SK-N-SH (cell line): ENCODE results near the gene KRT81. TPM values are rescaled to one million over a fixed set of nuclear protein-coding genes. Genes with fewer than 3 reads are reported as not detected.

Experiments
- CTCF ChIA-PET: fragments of 300-600, 350-600 bp; formaldehyde crosslinking; extraction: SDS; loops from one replicate; lab custom pipeline; 2021; lab: Yijun Ruan, JAX
- POLR2A ChIA-PET: fragments of 350-600 bp; sonication (Branson Sonifier 250); formaldehyde crosslinking; extraction: SDS; loops from one replicate; lab custom pipeline; 2020; ENCODE audit warnings: antibody characterized with exemption, inconsistent platforms; lab: Yijun Ruan, JAX
- DNase-seq: peaks from one replicate; pipeline ENCODE4 v3.0.0; 2012
- H2AFZ ChIP-seq: fragments of 200-600 bp; sonication (generic); 2 replicates; pipeline ENCODE4 v1.8.1; 2016; ENCODE audit warnings: antibody characterized with exemption, mild to moderate bottlenecking, low read depth
- H3F3A ChIP-seq: fragments of 200-600 bp; sonication (generic); replicated peaks from 2 replicates; pipeline ENCODE3; 2016; ENCODE audit warnings: antibody characterized with exemption, mild to moderate bottlenecking; ENCODE audit not compliant: insufficient read depth
- H3K27ac ChIP-seq, 2 experiments: fragments of 200-500 bp in 1 of 2; fragments of 200-600 bp in 1 of 2; sonication (Bioruptor generic) in 1 of 2; sonication (generic), shearing (Covaris generic) in 1 of 2; 2 replicates each; pipeline versions ENCODE4 v1.5.1 to v1.6.1; 2014 to 2016; ENCODE audit warnings: low read depth in 2 of 2, inconsistent platforms in 1 of 2, low read length in 1 of 2, mild to moderate bottlenecking in 1 of 2, mixed read lengths in 1 of 2
- H3K27me3 ChIP-seq: fragments of 200-600 bp; sonication (generic), shearing (Covaris generic); 2 replicates; pipeline ENCODE4 v1.6.1; 2016; ENCODE audit warnings: mixed run types; ENCODE audit not compliant: insufficient read depth
- H3K36me3 ChIP-seq, 2 experiments: fragments of 200-500 bp in 1 of 2; fragments of 200-600 bp in 1 of 2; sonication (Bioruptor generic) in 1 of 2; sonication (generic) in 1 of 2; replicated peaks in 1 of 2; 2 replicates each; pipeline versions ENCODE3 to v1.5.1; 2014 to 2016; ENCODE audit warnings: low read length in 1 of 2, mild to moderate bottlenecking in 1 of 2; ENCODE audit not compliant: insufficient read depth in 2 of 2, control insufficient read depth in 1 of 2
- H3K4me1 ChIP-seq, 2 experiments: fragments of 200-500 bp in 1 of 2; fragments of 200-600 bp in 1 of 2; sonication (Bioruptor generic) in 1 of 2; sonication (generic), shearing (Covaris generic) in 1 of 2; 2 replicates each; pipeline versions ENCODE4 v1.5.1 to v1.6.1; 2014 to 2016; ENCODE audit warnings: low read depth in 1 of 2, low read length in 1 of 2, mixed run types in 1 of 2; ENCODE audit not compliant: insufficient read depth in 2 of 2, control insufficient read depth in 1 of 2
- H3K4me2 ChIP-seq: fragments of 200-600 bp; sonication (generic), shearing (Covaris generic); 2 replicates; pipeline ENCODE4 v1.6.1; 2017; ENCODE audit warnings: mixed run types
- H3K4me3 ChIP-seq, 2 experiments: fragments of 200-500 bp in 1 of 2; fragments of 200-600 bp in 1 of 2; sonication (Bioruptor generic) in 1 of 2; sonication (generic), shearing (Covaris generic) in 1 of 2; 2 replicates each; pipeline versions ENCODE4 v1.5.1 to v1.8.1; 2014 to 2016; ENCODE audit warnings: low read depth in 2 of 2, inconsistent platforms in 1 of 2, low read length in 1 of 2, mild to moderate bottlenecking in 1 of 2, mixed read lengths in 1 of 2, moderate library complexity in 1 of 2
- H3K79me2 ChIP-seq: fragments of 200-600 bp; sonication (generic); 2 replicates; pipeline ENCODE4 v1.8.1; 2017; ENCODE audit warnings: mild to moderate bottlenecking; ENCODE audit not compliant: insufficient read depth
- H3K9ac ChIP-seq: fragments of 200-600 bp; sonication (generic); 2 replicates; pipeline ENCODE4 v1.6.1; 2017; ENCODE audit warnings: mixed run types
- H3K9me2 ChIP-seq: fragments of 200-600 bp; sonication (generic); 2 replicates; pipeline ENCODE4 v1.6.1; 2017; ENCODE audit warnings: mixed run types
- H3K9me3 ChIP-seq: fragments of 200-600 bp; sonication (generic); 2 replicates; pipeline ENCODE4 v1.6.1; 2017; ENCODE audit warnings: mixed run types, mild to moderate bottlenecking, moderate library complexity
- H4K20me1 ChIP-seq: fragments of 200-600 bp; sonication (generic); 2 replicates; pipeline ENCODE4 v1.6.1; 2017; ENCODE audit warnings: mild to moderate bottlenecking, mixed run types; ENCODE audit not compliant: insufficient read depth
- CHD2 ChIP-seq: fragments of 150-350 bp; IDR thresholded peaks from 2 replicates; pipeline ENCODE4 v1.6.1; 2018; ENCODE audit warnings: low read length; ENCODE audit not compliant: partially characterized antibody
- EP300 ChIP-seq, 2 experiments: IDR thresholded peaks; 2 replicates each; pipeline versions ENCODE4 v1.4.0 to v1.6.1; 2012; ENCODE audit warnings: borderline replicate concordance in 1 of 2, low read depth in 1 of 2, low read length in 1 of 2
- FOXM1 ChIP-seq: IDR thresholded peaks from 2 replicates; pipeline ENCODE4 v1.4.0; 2012; ENCODE audit warnings: low read depth, mild to moderate bottlenecking
- GABPA ChIP-seq: IDR thresholded peaks from 2 replicates; pipeline ENCODE4 v1.4.0; 2012; ENCODE audit warnings: low read depth, mild to moderate bottlenecking
- GATA2 ChIP-seq: sonication (generic); formaldehyde crosslinking; IDR thresholded peaks from 2 replicates; pipeline ENCODE4 v1.5.0; 2020; ENCODE audit warnings: mild to moderate bottlenecking, missing genetic modification reagents
- MEF2A ChIP-seq: IDR thresholded peaks from 2 replicates; pipeline ENCODE4 v1.4.0; 2012; ENCODE audit warnings: low read depth, borderline replicate concordance
- MXI1 ChIP-seq: IDR thresholded peaks from 2 replicates; pipeline ENCODE4 v1.6.1; 2012; ENCODE audit warnings: mild to moderate bottlenecking, low read depth, low read length, improper control_type of control experiment
- NRF1 ChIP-seq: IDR thresholded peaks from 2 replicates; pipeline ENCODE4 v1.6.1; 2012; ENCODE audit warnings: low read depth, mild to moderate bottlenecking, low read length
- RXRA ChIP-seq: IDR thresholded peaks from 2 replicates; pipeline ENCODE4 v1.4.0; 2012; ENCODE audit warnings: low read depth, mild to moderate bottlenecking, borderline replicate concordance
- TAF1 ChIP-seq: IDR thresholded peaks from 2 replicates; pipeline ENCODE4 v1.6.1; 2012; ENCODE audit warnings: low read depth, mild to moderate bottlenecking, low read length, moderate library complexity, borderline replicate concordance
- TCF12 ChIP-seq: IDR thresholded peaks from 2 replicates; pipeline ENCODE4 v1.4.0; 2012
- WGBS: methylation state at CpG from one replicate; pipeline ENCODE4 v1.1.6; 2017; ENCODE audit warnings: low lambda C conversion rate; 5-methylcytosine and 5-hydroxymethylcytosine counted together
- polyA plus RNA-seq, 3 experiments: library from polyadenylated mRNA; depleted of rRNA; stranded (reverse); fragments of >200 nt; gene quantifications; 2 replicates each; pipeline ENCODE4 v1.2.3, GENCODE V29; 2012
- TF ChIP-seq, protein P1 (sequence below): fragments of 200-600 bp; sonication (generic); IDR thresholded peaks from 2 replicates; pipeline ENCODE4 v1.6.1; 2017; ENCODE audit warnings: antibody characterized with exemption, mild to moderate bottlenecking, moderate library complexity
- TF ChIP-seq, protein P2 (sequence below): IDR thresholded peaks from 2 replicates; pipeline ENCODE4; 2012
- TF ChIP-seq, protein P3 (sequence below): IDR thresholded peaks from 2 replicates; pipeline ENCODE4 v1.4.0; 2012; ENCODE audit warnings: low read depth, borderline replicate concordance
- TF ChIP-seq, protein P4 (sequence below): IDR thresholded peaks from 2 replicates; pipeline ENCODE4 v1.4.0; 2012; ENCODE audit warnings: low read depth
- TF ChIP-seq, protein P5 (sequence below): IDR thresholded peaks from 2 replicates; pipeline ENCODE4 v1.4.0; 2012; ENCODE audit warnings: low read depth, borderline replicate concordance
- TF ChIP-seq, protein P6 (sequence below): fragments of 150-350 bp; IDR thresholded peaks from 2 replicates; pipeline ENCODE4 v1.6.1; 2017; ENCODE audit warnings: antibody characterized with exemption, low read length, low read depth, borderline replicate concordance

The KRT81 gene
- polyA plus RNA-seq, 1 of the 3 experiments (the other 2 are of a cell fraction), result 1.9 TPM

DNA sequence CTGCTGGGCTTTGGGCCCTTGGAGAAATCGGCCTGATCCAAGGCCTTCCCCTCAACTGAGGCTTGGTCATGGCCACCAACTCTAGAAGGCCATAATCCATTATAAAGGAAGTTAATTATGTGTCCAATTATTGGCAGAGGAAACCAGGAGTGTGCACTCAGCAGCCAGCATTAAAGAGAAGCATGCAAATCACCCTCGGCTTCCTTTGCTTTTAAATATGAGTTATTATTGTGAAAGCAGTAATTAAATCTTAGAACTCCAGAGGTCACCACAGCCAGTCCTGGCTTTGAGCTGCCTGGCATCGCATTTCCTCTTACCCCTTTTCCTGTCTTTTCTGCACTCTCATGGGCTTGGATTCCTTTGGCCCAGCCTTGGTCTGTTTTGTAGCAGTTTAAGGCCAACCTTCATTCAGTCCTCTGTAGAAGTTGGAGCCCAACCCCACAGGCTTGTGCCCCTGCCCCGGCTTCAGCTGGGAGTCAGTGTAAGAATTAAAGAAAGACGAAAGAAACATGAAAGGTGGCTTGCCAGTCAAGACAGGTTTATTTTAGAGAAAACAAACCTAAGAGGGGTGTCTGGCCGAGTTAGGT is 31.6 kb downstream of the KRT81 start:
- 86% methylated on average over 6 of the region's 6 CpGs for WGBS
- no peak for DNase-seq
- ChIA-PET POLR2A (no interaction called here), CTCF (interaction anchor here (0.8 to 6.8 kb wide), 8 partner anchors 12 to 74 kb away, joined by 3 to 42 read pairs (median 4); no protein-coding TSS in a partner anchor)
- Histone ChIP-seq H3K27ac (peak overlapping the region in 1 of 2 experiments; percentile 21; a peak in 1 of 4 replicates), H3K27me3 (no peaks in the 10 kb centered on the region), H3F3A (peaks cover 7% of the 10 kb centered on the region), H3K4me1 (peaks cover 3 to 16% of the 10 kb centered on the region in 2 experiments; a peak in 3 of 4 replicates), H3K4me2 (no peak overlapping the region), H3K9me2 (no peaks in the 10 kb centered on the region), H3K9ac (no peak overlapping the region), H4K20me1 (no peaks in the 10 kb centered on the region), H3K79me2 (no peaks in the 10 kb centered on the region), H3K4me3 (no peak overlapping the region), H3K36me3 (no peaks in the 10 kb centered on the region), H3K9me3 (no peaks in the 10 kb centered on the region), H2AFZ (no peak overlapping the region)
- no peak for TF ChIP-seq RXRA
- TF ChIP-seq TCF12, result no peak
- no peak for TF ChIP-seq NRF1
- TF ChIP-seq, protein P1, sequence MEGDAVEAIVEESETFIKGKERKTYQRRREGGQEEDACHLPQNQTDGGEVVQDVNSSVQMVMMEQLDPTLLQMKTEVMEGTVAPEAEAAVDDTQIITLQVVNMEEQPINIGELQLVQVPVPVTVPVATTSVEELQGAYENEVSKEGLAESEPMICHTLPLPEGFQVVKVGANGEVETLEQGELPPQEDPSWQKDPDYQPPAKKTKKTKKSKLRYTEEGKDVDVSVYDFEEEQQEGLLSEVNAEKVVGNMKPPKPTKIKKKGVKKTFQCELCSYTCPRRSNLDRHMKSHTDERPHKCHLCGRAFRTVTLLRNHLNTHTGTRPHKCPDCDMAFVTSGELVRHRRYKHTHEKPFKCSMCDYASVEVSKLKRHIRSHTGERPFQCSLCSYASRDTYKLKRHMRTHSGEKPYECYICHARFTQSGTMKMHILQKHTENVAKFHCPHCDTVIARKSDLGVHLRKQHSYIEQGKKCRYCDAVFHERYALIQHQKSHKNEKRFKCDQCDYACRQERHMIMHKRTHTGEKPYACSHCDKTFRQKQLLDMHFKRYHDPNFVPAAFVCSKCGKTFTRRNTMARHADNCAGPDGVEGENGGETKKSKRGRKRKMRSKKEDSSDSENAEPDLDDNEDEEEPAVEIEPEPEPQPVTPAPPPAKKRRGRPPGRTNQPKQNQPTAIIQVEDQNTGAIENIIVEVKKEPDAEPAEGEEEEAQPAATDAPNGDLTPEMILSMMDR, result no peak
- no peak for TF ChIP-seq GABPA
- TF ChIP-seq MEF2A, result no peak
- TF ChIP-seq, protein P2, sequence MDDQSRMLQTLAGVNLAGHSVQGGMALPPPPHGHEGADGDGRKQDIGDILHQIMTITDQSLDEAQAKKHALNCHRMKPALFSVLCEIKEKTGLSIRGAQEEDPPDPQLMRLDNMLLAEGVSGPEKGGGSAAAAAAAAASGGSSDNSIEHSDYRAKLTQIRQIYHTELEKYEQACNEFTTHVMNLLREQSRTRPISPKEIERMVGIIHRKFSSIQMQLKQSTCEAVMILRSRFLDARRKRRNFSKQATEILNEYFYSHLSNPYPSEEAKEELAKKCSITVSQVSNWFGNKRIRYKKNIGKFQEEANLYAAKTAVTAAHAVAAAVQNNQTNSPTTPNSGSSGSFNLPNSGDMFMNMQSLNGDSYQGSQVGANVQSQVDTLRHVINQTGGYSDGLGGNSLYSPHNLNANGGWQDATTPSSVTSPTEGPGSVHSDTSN, result no peak
- TF ChIP-seq CHD2, result no peak
- TF ChIP-seq FOXM1, result no peak
- TF ChIP-seq, protein P3, sequence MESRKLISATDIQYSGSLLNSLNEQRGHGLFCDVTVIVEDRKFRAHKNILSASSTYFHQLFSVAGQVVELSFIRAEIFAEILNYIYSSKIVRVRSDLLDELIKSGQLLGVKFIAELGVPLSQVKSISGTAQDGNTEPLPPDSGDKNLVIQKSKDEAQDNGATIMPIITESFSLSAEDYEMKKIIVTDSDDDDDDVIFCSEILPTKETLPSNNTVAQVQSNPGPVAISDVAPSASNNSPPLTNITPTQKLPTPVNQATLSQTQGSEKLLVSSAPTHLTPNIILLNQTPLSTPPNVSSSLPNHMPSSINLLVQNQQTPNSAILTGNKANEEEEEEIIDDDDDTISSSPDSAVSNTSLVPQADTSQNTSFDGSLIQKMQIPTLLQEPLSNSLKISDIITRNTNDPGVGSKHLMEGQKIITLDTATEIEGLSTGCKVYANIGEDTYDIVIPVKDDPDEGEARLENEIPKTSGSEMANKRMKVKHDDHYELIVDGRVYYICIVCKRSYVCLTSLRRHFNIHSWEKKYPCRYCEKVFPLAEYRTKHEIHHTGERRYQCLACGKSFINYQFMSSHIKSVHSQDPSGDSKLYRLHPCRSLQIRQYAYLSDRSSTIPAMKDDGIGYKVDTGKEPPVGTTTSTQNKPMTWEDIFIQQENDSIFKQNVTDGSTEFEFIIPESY, result no peak
- TF ChIP-seq, protein P4, sequence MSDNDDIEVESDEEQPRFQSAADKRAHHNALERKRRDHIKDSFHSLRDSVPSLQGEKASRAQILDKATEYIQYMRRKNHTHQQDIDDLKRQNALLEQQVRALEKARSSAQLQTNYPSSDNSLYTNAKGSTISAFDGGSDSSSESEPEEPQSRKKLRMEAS, result no peak
- no peak for TF ChIP-seq TAF1
- TF ChIP-seq GATA2 (CRISPR knock-in tag), result no peak
- TF ChIP-seq, protein P5, sequence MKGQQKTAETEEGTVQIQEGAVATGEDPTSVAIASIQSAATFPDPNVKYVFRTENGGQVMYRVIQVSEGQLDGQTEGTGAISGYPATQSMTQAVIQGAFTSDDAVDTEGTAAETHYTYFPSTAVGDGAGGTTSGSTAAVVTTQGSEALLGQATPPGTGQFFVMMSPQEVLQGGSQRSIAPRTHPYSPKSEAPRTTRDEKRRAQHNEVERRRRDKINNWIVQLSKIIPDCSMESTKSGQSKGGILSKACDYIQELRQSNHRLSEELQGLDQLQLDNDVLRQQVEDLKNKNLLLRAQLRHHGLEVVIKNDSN, result no peak
- TF ChIP-seq, protein P6, sequence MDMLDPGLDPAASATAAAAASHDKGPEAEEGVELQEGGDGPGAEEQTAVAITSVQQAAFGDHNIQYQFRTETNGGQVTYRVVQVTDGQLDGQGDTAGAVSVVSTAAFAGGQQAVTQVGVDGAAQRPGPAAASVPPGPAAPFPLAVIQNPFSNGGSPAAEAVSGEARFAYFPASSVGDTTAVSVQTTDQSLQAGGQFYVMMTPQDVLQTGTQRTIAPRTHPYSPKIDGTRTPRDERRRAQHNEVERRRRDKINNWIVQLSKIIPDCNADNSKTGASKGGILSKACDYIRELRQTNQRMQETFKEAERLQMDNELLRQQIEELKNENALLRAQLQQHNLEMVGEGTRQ, result no peak
- no peak for TF ChIP-seq EP300 (IDR thresholded peaks at IDR 0.05; ENCODE audit: borderline replicate concordance in 1 of 2, low read depth in 1 of 2, low read length in 1 of 2)
- TF ChIP-seq MXI1, result no peak
